ENCODE data around the gene AGBL3. TPM values are rescaled to one million over a fixed set of nuclear protein-coding genes. Genes with fewer than 3 reads are reported as not detected.

Gene AGBL3
- total RNA-seq, 3 donors from 2014 or later (not counting 1 experiment from before 2014, with no cell fraction given): 0.99 to 2.3 (median 1.4) TPM

DNA sequence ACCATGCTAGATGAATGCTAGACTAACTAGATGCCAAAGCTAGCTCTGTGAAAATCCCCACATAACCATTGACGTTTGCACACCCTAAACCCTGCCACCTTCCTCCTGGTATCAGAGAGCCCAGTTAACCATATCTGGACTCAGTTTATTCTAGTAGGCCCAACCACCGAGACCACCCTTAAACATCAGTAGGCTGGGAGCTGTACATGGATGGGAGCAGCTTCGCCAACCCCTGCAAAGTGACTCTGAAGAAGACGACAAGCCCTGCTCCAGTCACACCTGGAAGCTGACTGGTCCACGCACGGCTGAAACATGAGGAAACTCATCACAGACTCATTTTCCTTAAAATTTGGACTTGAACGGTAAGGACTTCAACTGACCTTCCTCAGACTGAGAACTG is 188.6 kb downstream of the AGBL3 start:
- H3K4me3 ChIP-seq (ENCODE audit: low read length): no peak overlapping the region
- peaks cover 12% of the 10 kb centered on the region for H3K4me1 ChIP-seq (ENCODE audit: control insufficient read depth, insufficient read depth, low read length)
- no peaks in the 10 kb centered on the region for H3K27me3 Mint-ChIP-seq (ENCODE audit: low read depth in 2 of 2)
- intact Hi-C loops (cut with micrococcal nuclease): loop anchor here (5.0 to 10.0 kb wide), 4 partner anchors 37 to 543 kb away; partner anchors contain the start of genes BPGM and WDR91
- H3K27ac ChIP-seq (ENCODE audit: low read length): no peak overlapping the region
- peaks cover 3 to 4% of the 10 kb centered on the region in 2 donors for H3K9me3 Mint-ChIP-seq
- no peak for ATAC-seq
- no peaks in the 10 kb centered on the region for H3K36me3 ChIP-seq (ENCODE audit: control insufficient read depth, insufficient read depth, low read length)
- WGBS (ENCODE audit: insufficient coverage): 96% methylated on average over 5 of the region's 7 CpGs
- no peak overlapping the region for H3K27ac Mint-ChIP-seq
- peaks cover 6 to 9% of the 10 kb centered on the region in 2 donors for H3K4me1 Mint-ChIP-seq
- no peak for DNase-seq
- H3K9me3 ChIP-seq (ENCODE audit: control insufficient read depth, insufficient read depth, low read length): peaks cover 4% of the 10 kb centered on the region
- no peak for TF ChIP-seq CTCF (IDR thresholded peaks at IDR 0.05)
- no peak overlapping the region for H3K4me3 Mint-ChIP-seq
- H3K36me3 Mint-ChIP-seq: peaks cover 8% of the 10 kb centered on the region
- no peaks in the 10 kb centered on the region for H3K27me3 ChIP-seq (ENCODE audit: control insufficient read depth, insufficient read depth, low read length)

- Histone ChIP-seq H3K27me3 (ENCODE audit: control insufficient read depth, insufficient read depth, low read length) (no peaks in the 10 kb centered on the region), H3K27ac (ENCODE audit: low read length) (no peak overlapping the region), H3K36me3 (ENCODE audit: control insufficient read depth, insufficient read depth, low read length) (no peaks in the 10 kb centered on the region), H3K4me1 (ENCODE audit: control insufficient read depth, insufficient read depth, low read length) (peaks cover 9% of the 10 kb centered on the region), H3K4me3 (ENCODE audit: low read length) (no peak overlapping the region), H3K9me3 (ENCODE audit: control insufficient read depth, insufficient read depth, low read length) (peaks cover 9% of the 10 kb centered on the region)
- Mint-ChIP-seq H3K9me3 (peaks cover 3 to 4% of the 10 kb centered on the region in 2 donors), H3K27me3 (ENCODE audit: low read depth in 2 of 2) (no peaks in the 10 kb centered on the region), H3K4me1 (peaks cover 1 to 5% of the 10 kb centered on the region in 2 donors), H3K4me3 (no peak overlapping the region), H3K27ac (no peak overlapping the region), H3K36me3 (peaks cover 15% of the 10 kb centered on the region)
- intact Hi-C loops (cut with micrococcal nuclease): loop anchor here (10.0 kb wide), 1 partner anchor 121 kb away; no protein-coding TSS in a partner anchor
- no peak for TF ChIP-seq CTCF (IDR thresholded peaks at IDR 0.05)
- 95% methylated on average over 6 of the region's 6 CpGs for WGBS (ENCODE audit: insufficient coverage)
- no peak for ATAC-seq
- no peak for DNase-seq
Measured at GRCh38 chr7:135175931-135176330, 189.6 kb downstream of the AGBL3 start.

- DNase-seq (no peak), ATAC-seq (no peak)
- H3K4me3 Mint-ChIP-seq: no peak overlapping the region
- Histone ChIP-seq H3K9me3 (ENCODE audit: control insufficient read depth, insufficient read depth, low read length) (peaks cover 16% of the 10 kb centered on the region), H3K36me3 (ENCODE audit: control insufficient read depth, insufficient read depth, low read length) (no peaks in the 10 kb centered on the region), H3K4me1 (ENCODE audit: control insufficient read depth, insufficient read depth, low read length) (no peaks in the 10 kb centered on the region), H3K27ac (ENCODE audit: low read length) (no peak overlapping the region), H3K27me3 (ENCODE audit: control insufficient read depth, insufficient read depth, low read length) (no peaks in the 10 kb centered on the region), H3K4me3 (ENCODE audit: low read length) (no peak overlapping the region)
- 98% methylated on average over 9 of the region's 9 CpGs for WGBS (ENCODE audit: insufficient coverage)
- no peaks in the 10 kb centered on the region for H3K27me3 Mint-ChIP-seq (ENCODE audit: low read depth in 2 of 2)
- H3K4me1 Mint-ChIP-seq: peaks cover 0 to 4% of the 10 kb centered on the region in 2 donors
- H3K27ac Mint-ChIP-seq: no peak overlapping the region
- intact Hi-C loops (cut with micrococcal nuclease): loop anchor here (10.0 kb wide), 1 partner anchor 122 kb away; no protein-coding TSS in a partner anchor
- H3K9me3 Mint-ChIP-seq: peaks cover 7 to 11% of the 10 kb centered on the region in 2 donors
- peaks cover 21% of the 10 kb centered on the region for H3K36me3 Mint-ChIP-seq
- no peak for TF ChIP-seq CTCF (IDR thresholded peaks at IDR 0.05)
Measured at GRCh38 chr7:135177028-135177696, 190.9 kb downstream of the AGBL3 start.

Measured in natural killer cell (primary cell).